Cardiac muscle cell (in vitro differentiated cells and primary cell): ENCODE measurements around the gene CHD6. TPM values are rescaled to one million over a fixed set of nuclear protein-coding genes. Genes with fewer than 3 reads are reported as not detected.

ENCODE experiments used
- DNase-seq, 2 donors: peaks; one replicate each; pipeline versions ENCODE4 v3.0.0 to v3.0.0-alpha.2; 2010 to 2017; ENCODE audit warnings: low read depth in 1 of 2, low spot score in 1 of 2
- H3K27ac ChIP-seq: fragments of 200-600 bp; sonication (generic); 2 replicates; pipeline ENCODE4 v1.5.1; 2016
- H3K27me3 ChIP-seq: fragments of 200-600 bp; sonication (generic); 2 replicates; pipeline ENCODE4 v1.6.0; 2016; ENCODE audit warnings: control low read depth
- H3K36me3 ChIP-seq: fragments of 200-600 bp; sonication (generic); 2 replicates; pipeline ENCODE4 v1.5.1; 2016; ENCODE audit warnings: control low read depth
- H3K4me1 ChIP-seq: fragments of 200-600 bp; sonication (generic); 2 replicates; pipeline ENCODE4 v1.8.1; 2017; ENCODE audit warnings: low read depth, mild to moderate bottlenecking, mixed run types
- H3K4me3 ChIP-seq: fragments of 200-600 bp; sonication (generic); 2 replicates; pipeline ENCODE4 v1.5.1; 2016; ENCODE audit warnings: mild to moderate bottlenecking
- H3K9me3 ChIP-seq: fragments of 200-600 bp; sonication (generic); 2 replicates; pipeline ENCODE4 v1.5.1; 2017; ENCODE audit warnings: low read depth, mild to moderate bottlenecking, control low read depth
- polyA plus RNA-seq: library from polyadenylated mRNA; unstranded; fragments of >200 nt; fragmentation: Nextera tagmentation; extraction: Ambion mirVana; gene quantifications from 2 replicates; pipeline ENCODE4 v1.2.1, GENCODE V29; 2016
- total RNA-seq: library from RNA; depleted of rRNA; stranded (reverse); fragments of >200 nt; gene quantifications from 2 replicates; pipeline ENCODE4 v1.2.3, GENCODE V29; 2016
- TF ChIP-seq, protein P1 (sequence below): IDR thresholded peaks from 2 replicates; pipeline ENCODE4 v1.5.1; 2012; ENCODE audit warnings: low read depth, mild to moderate bottlenecking, low read length

Gene CHD6
- total and polyA plus RNA-seq, 2 experiments from 2014 or later, result 56.3 to 61.9 TPM

DNA sequence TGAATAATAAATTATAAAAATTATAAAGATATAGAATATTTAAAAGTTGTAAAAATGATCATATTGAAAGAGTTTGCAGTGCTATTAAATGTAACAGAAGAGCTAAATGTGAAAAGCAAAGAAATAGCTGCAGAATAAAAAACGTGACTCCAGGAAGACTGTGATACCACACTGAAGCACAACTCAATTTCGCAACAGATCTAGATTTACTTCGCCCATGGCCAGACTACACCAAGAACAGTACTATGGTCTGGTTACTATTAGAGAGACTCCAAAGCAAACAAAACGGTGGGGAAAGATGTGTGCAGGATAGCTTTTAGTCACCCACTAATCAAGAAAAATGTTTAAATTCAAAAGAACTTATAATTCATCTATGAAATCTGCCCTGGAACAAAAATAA, 1.9 kb downstream of the CHD6 start:
- H3K4me1 ChIP-seq, result peaks cover 6% of the 10 kb centered on the region
- TF ChIP-seq, protein P1, sequence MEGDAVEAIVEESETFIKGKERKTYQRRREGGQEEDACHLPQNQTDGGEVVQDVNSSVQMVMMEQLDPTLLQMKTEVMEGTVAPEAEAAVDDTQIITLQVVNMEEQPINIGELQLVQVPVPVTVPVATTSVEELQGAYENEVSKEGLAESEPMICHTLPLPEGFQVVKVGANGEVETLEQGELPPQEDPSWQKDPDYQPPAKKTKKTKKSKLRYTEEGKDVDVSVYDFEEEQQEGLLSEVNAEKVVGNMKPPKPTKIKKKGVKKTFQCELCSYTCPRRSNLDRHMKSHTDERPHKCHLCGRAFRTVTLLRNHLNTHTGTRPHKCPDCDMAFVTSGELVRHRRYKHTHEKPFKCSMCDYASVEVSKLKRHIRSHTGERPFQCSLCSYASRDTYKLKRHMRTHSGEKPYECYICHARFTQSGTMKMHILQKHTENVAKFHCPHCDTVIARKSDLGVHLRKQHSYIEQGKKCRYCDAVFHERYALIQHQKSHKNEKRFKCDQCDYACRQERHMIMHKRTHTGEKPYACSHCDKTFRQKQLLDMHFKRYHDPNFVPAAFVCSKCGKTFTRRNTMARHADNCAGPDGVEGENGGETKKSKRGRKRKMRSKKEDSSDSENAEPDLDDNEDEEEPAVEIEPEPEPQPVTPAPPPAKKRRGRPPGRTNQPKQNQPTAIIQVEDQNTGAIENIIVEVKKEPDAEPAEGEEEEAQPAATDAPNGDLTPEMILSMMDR, result no peak
- H3K27ac ChIP-seq, result no peak overlapping the region
- no peak overlapping the region for H3K4me3 ChIP-seq
- no peaks in the 10 kb centered on the region for H3K36me3 ChIP-seq
- no peaks in the 10 kb centered on the region for H3K9me3 ChIP-seq
- DNase-seq, result peak in 1 of 2 donors; percentile 56
- no peaks in the 10 kb centered on the region for H3K27me3 ChIP-seq

DNA sequence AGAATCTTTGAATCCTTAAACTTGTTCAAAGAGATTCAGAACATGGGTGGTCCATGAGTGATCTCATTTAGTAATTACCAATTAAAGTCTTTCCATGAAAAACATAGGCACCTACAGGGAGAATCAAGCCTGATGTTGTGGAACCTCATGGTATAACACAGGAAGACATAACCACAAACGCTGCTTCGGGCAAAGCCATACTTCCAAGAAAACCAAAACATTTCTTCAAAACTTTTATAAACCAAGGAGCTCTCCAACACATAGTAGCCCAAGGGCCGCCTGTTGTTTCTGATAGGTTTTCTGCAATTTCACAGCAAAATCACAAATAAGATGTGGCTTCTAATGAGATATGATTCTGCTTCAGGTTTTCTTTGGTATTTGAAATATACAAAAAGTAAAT, 2.5 kb downstream of the CHD6 start:
- H3K9me3 ChIP-seq, result no peaks in the 10 kb centered on the region
- TF ChIP-seq, protein P1, result no peak
- H3K4me3 ChIP-seq, result no peak overlapping the region
- H3K27me3 ChIP-seq, result no peaks in the 10 kb centered on the region
- peaks cover 6% of the 10 kb centered on the region for H3K4me1 ChIP-seq
- no peaks in the 10 kb centered on the region for H3K36me3 ChIP-seq
- no peak overlapping the region for H3K27ac ChIP-seq
- DNase-seq, result no peak

DNA sequence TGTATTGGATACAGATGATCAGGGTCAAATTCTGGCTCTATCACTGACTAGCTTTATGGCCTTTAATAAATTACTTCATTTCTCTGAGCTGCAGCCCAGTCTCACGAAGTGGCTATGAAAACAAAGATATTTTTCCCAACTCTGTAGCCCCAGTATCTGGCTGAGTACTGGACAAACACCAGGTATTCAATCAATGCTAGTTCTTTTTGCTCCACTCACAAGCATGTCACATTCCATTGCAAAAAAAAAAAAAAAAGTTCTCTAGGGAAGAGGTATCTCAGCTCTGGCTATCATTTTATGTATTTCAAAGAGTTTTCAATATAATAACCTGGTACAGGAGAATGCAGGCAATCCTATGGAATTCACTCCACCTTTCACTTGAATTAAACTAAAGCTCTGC, 3.1 kb downstream of the CHD6 start:
- Histone ChIP-seq H3K27me3 (no peaks in the 10 kb centered on the region), H3K36me3 (no peaks in the 10 kb centered on the region), H3K9me3 (no peaks in the 10 kb centered on the region), H3K4me3 (no peak overlapping the region), H3K4me1 (peaks cover 6% of the 10 kb centered on the region), H3K27ac (no peak overlapping the region)
- TF ChIP-seq, protein P1, result no peak
- DNase-seq, result no peak

DNA sequence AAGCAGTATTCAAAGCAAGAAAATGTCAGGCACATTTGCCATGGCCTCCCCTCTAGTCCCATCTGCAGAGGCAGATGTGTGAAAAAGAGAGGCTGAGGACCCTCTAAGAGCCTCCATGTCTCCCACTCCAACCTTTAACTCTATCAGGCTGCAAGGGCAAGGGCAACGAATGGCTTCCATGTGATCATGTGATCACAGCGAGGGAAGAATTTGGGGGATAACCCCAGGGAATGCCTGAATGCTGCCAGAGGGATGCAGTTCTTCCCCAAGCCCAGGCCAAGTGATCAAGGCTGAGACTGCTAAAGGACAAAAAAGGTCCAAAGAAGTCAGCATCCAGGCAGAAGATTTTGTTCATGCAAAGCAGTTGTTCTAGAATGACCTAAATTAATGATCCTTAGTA, 4.9 kb downstream of the CHD6 start:
- TF ChIP-seq, protein P1, result no peak
- Histone ChIP-seq H3K27me3 (no peaks in the 10 kb centered on the region), H3K36me3 (no peaks in the 10 kb centered on the region), H3K27ac (no peak overlapping the region), H3K9me3 (no peaks in the 10 kb centered on the region), H3K4me3 (no peak overlapping the region), H3K4me1 (peaks cover 6% of the 10 kb centered on the region)
- DNase-seq, result no peak

DNA sequence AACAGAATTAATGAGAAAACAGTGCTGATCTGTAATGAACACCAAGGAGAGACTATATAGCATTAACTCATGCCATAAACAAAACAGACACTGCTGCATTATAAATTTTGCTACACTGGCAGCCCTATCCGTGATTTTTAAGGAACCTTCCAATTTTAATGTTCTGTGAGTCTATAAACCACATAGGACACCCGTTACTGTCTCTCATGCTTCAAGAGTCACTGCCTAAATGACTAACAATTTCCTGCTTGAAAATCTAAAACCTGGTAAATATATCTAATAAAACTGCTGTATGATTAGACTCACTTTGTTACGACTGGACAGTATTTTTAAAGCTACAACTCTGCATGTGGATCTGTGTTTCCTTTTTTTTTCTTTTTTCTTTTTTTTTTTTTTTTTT, 8.7 kb downstream of the CHD6 start:
- H3K27ac ChIP-seq, result no peak overlapping the region
- no peaks in the 10 kb centered on the region for H3K9me3 ChIP-seq
- TF ChIP-seq, protein P1, result no peak
- no peaks in the 10 kb centered on the region for H3K4me1 ChIP-seq
- H3K4me3 ChIP-seq, result no peak overlapping the region
- no peak for DNase-seq
- no peaks in the 10 kb centered on the region for H3K27me3 ChIP-seq
- no peaks in the 10 kb centered on the region for H3K36me3 ChIP-seq

DNA sequence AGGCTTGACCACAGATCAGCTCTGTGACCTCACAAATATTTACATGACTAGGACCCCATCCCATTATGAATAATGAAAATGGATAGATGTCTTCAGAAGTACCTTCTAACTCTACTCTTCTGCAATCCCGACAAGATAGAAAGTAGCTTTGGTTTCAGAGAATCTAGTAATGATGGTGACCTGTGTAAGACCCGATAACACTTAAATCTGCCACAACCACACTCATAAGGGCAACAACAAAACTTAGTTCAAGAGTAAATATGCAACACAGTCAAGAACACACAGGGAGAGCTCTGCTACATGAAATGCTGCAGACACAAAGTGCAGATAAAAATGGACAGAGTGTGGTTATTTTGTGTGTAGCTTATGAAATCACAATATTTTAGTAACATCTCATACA, 9.6 kb downstream of the CHD6 start:
- H3K4me1 ChIP-seq, result no peaks in the 10 kb centered on the region
- TF ChIP-seq, protein P1, result no peak
- no peak overlapping the region for H3K4me3 ChIP-seq
- no peaks in the 10 kb centered on the region for H3K9me3 ChIP-seq
- H3K36me3 ChIP-seq, result no peaks in the 10 kb centered on the region
- no peak overlapping the region for H3K27ac ChIP-seq
- no peaks in the 10 kb centered on the region for H3K27me3 ChIP-seq
- DNase-seq, result no peak
